NB4 (cell line): ENCODE data around the gene CAPN10.
"Not testable (repeated sequence)": the region's sequence is repeated elsewhere in the genome, so short reads cannot be mapped to it uniquely, and the experiment has no call there.

Experiments
- DNase-seq: peaks from one replicate; pipeline ENCODE4 v3.0.0; 2010; ENCODE audit warnings: low read depth
- H3K4me3 ChIP-seq: one replicate; pipeline ENCODE4 v1.5.1; 2011; ENCODE audit warnings: mild to moderate bottlenecking, low read depth, low read length, moderate library complexity
- MYC ChIP-seq: IDR thresholded peaks from 2 replicates; pipeline ENCODE4 v1.6.1; 2011; ENCODE audit warnings: low read depth, low read length
- POLR2A ChIP-seq: IDR thresholded peaks from 2 replicates; pipeline ENCODE4 v1.6.1; 2011; ENCODE audit warnings: mild to moderate bottlenecking; ENCODE audit not compliant: insufficient read length; ENCODE audit errors: extremely low read depth
- TF ChIP-seq, protein P1 (sequence below): IDR thresholded peaks from 2 replicates; pipeline ENCODE4 v1.6.1; 2011; ENCODE audit warnings: low read depth, low read length
- TF ChIP-seq, protein P2 (sequence below): IDR thresholded peaks from one replicate; pipeline ENCODE4 v1.5.1; 2012; ENCODE audit warnings: low read depth, low read length

The CAPN10 gene

DNA sequence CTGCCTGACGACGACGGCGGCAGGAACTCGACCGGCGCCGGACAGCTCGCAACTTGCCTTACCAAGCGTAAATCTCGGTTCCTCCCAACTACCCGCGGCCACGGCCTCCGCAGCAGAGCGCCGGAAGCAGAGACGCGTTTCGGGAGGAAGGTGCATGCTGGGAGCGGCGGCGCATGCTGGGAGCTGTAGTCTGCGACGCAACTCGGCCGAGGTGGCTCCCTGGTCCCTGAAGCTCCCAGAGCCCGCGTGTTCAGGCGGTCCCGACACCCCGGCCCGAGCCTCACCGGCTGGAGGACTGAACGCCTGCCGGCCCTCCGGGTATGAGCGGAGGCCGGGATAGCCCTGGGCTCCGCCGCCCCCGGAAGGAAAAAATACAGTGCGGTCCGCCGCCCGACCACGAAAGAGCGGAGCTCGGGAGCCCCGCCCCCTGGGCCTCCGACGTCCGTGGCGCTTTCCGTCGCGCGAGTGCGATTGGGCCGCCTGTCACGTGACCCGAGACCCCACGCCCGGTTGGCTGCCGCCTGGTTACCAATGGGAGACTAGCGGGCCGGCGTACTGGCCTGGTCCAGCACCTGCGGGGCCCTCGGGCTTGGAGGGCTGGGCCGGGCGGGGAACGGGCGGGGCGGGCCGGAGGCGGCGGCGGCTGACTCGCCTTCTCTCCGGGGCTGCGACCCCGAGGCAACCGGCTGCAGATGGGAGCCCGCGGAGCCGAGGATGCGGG lies at the start of gene CAPN10:
Gene CAPN10, plus strand, starts transcription at position 537 of the 721 bp plus-strand sequence. Its CDS starts 178 bp downstream, at position 715.
- H3K4me3 ChIP-seq, result peak within 1 kb of the TSS; percentile 81
- TF ChIP-seq, protein P1, sequence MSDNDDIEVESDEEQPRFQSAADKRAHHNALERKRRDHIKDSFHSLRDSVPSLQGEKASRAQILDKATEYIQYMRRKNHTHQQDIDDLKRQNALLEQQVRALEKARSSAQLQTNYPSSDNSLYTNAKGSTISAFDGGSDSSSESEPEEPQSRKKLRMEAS, result peak; percentile 82
- TF ChIP-seq MYC, result peak; percentile 84
- TF ChIP-seq, protein P2, sequence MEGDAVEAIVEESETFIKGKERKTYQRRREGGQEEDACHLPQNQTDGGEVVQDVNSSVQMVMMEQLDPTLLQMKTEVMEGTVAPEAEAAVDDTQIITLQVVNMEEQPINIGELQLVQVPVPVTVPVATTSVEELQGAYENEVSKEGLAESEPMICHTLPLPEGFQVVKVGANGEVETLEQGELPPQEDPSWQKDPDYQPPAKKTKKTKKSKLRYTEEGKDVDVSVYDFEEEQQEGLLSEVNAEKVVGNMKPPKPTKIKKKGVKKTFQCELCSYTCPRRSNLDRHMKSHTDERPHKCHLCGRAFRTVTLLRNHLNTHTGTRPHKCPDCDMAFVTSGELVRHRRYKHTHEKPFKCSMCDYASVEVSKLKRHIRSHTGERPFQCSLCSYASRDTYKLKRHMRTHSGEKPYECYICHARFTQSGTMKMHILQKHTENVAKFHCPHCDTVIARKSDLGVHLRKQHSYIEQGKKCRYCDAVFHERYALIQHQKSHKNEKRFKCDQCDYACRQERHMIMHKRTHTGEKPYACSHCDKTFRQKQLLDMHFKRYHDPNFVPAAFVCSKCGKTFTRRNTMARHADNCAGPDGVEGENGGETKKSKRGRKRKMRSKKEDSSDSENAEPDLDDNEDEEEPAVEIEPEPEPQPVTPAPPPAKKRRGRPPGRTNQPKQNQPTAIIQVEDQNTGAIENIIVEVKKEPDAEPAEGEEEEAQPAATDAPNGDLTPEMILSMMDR, result no peak
- no peak for TF ChIP-seq POLR2A
- DNase-seq, result peak; percentile 97

DNA sequence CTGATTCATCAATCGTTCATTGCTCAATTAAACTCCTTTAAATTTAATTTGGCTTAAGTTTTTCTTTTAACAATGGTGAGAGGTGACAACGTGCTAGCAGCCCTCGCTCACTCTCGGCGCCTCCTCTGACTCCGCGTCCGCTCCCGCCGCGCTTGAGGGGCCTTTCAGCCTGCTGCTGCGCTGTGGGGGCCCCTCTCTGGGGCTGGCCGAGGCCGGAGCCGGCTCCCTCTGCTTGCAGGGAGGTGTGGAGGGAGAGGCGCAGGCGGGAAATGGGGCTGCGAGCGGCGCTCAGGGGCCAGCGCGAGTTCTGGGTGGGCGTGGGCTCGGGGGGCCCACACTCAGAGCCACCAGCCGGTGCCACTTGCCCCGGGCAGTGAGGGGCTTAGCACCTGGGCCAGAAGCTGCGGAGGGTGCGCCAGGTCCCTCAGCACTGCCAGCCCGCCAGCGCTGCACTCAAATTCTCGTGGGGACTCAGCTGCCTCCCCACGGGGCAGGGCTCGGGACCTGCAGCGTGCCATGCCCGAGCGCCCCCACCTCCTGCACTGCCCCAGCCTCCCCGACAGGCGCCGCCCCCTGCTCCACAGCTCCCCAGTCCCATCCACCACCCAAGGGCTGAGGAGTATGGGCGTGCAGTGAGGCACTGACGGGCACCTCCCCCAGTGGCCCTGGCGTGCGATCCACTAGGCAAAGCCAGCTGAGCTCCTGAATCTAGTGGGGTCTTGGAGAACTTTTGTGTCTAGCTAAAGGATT lies 48.3 kb upstream of the CAPN10 start:
- TF ChIP-seq, protein P2, result no peak
- TF ChIP-seq POLR2A (no peak), MYC (no peak)
- TF ChIP-seq, protein P1, result no peak

DNA sequence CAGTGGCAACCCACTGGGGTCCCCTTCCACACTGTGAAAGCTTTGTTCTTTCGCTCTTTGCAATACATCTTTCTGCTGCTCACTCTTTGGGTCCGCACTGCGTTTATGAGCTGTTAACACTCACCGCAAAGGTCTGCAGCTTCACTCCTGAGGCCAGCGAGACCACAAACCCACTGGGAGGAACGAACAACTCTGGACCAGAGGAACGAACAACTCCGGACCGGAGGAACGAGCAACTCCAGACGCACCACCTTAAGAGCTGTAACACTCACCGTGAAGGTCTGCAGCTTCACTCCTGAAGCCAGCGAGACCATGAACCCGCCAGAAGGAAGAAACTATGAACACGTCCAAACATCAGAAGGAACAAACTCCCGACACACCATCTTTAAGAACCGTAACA lies 47.4 kb upstream of the CAPN10 start:
- H3K4me3 ChIP-seq, DNase-seq: not testable (repeated sequence)

More for the DNA sequence above, 48.3 kb upstream of the CAPN10 start:
- no peak for DNase-seq
- H3K4me3 ChIP-seq, result no peak overlapping the region

GRCh38 chr2:240539906-240540305 lies 46.6 kb upstream of the CAPN10 start:
- TF ChIP-seq MYC, result no peak
- no peak for TF ChIP-seq POLR2A
- TF ChIP-seq, protein P2, result no peak
- TF ChIP-seq, protein P1, result no peak

GRCh38 chr2:240551288-240551687 lies 35.2 kb upstream of the CAPN10 start:
- TF ChIP-seq POLR2A, result no peak
- TF ChIP-seq, protein P1, result no peak
- TF ChIP-seq, protein P2, result no peak
- no peak for TF ChIP-seq MYC
- DNase-seq, result no peak

More at GRCh38 chr2:240539906-240540305, 46.6 kb upstream of the CAPN10 start:
- no peak overlapping the region for H3K4me3 ChIP-seq
- no peak for DNase-seq

DNA sequence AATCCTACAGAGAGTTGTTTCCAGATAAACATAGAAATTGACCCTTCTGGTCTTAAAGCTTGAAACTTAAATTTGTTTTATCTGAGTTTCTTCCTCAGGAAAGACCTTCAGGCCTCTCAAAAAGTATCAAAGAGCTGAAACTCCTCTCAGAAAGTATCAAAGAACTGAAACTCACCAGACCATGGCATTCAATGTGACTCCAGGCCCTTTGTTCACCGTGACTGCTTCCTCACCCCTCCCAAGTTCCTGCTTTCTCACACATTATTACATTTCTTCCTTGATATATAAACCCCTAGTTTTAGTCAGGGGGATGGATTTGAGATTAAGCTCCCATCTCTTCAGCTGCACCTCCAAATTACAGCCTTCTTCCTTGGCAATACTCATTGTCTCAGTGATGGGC lies 34.7 kb upstream of the CAPN10 start:
- TF ChIP-seq, protein P1, result no peak
- TF ChIP-seq, protein P2, result no peak
- TF ChIP-seq POLR2A, result no peak
- TF ChIP-seq MYC, result no peak
- no peak for DNase-seq
- no peak overlapping the region for H3K4me3 ChIP-seq

More at GRCh38 chr2:240551288-240551687, 35.2 kb upstream of the CAPN10 start:
- H3K4me3 ChIP-seq, result no peak overlapping the region
